ENCODE data around the gene CLDN24. TPM values are rescaled to one million over a fixed set of nuclear protein-coding genes. Genes with fewer than 3 reads are reported as not detected.

CLDN24 gene
- total RNA-seq, 3 donors from 2014 or later: not detected

DNA sequence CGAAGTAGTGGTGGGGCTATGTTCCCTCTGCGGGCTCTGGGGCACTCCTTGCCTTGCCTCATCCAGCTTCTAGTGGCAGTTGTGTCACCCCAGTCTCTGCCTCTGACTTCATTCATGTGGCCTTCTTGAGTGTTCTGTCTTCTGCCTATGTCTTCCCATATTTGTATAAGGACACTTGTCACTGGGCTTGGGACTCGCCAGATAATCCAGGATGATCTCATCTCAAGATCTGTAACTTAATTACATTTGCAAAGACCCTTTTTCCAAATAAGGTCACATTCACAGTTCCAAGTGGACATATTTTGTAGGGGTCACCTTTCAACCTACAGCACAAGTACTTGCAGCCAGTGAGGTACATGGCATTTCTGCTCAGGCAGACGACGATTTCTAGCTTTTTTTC lies 30.3 kb upstream of the CLDN24 start:
- Mint-ChIP-seq H3K27me3 (ENCODE audit: low read depth) (peaks cover 21% of the 10 kb centered on the region), H3K4me1 (ENCODE audit: low read depth) (peaks cover 11% of the 10 kb centered on the region), H3K36me3 (ENCODE audit: insufficient read depth) (no peaks in the 10 kb centered on the region), H3K4me3 (no peak overlapping the region), H3K9me3 (no peaks in the 10 kb centered on the region)
- ATAC-seq (no peak), DNase-seq (no peak)

- Mint-ChIP-seq H3K4me3 (no peak overlapping the region), H3K4me1 (ENCODE audit: low read depth) (peaks cover 11% of the 10 kb centered on the region), H3K27me3 (ENCODE audit: low read depth) (peaks cover 23% of the 10 kb centered on the region), H3K36me3 (ENCODE audit: insufficient read depth) (no peaks in the 10 kb centered on the region), H3K9me3 (no peaks in the 10 kb centered on the region)
- DNase-seq (no peak), ATAC-seq (no peak)
These were observed 28.3 kb upstream of the CLDN24 start for GRCh38 chr4:183350317-183351071.

GRCh38 chr4:183349673-183350072 lies 27.4 kb upstream of the CLDN24 start:
- H3K4me3 Mint-ChIP-seq: no peak overlapping the region
- no peaks in the 10 kb centered on the region for H3K36me3 Mint-ChIP-seq (ENCODE audit: insufficient read depth)
- H3K4me1 Mint-ChIP-seq (ENCODE audit: low read depth): peaks cover 11% of the 10 kb centered on the region
- peaks cover 29% of the 10 kb centered on the region for H3K27me3 Mint-ChIP-seq (ENCODE audit: low read depth)
- no peaks in the 10 kb centered on the region for H3K9me3 Mint-ChIP-seq
- ATAC-seq: peak in 1 of 2 donors; percentile 30
- no peak for DNase-seq

GRCh38 chr4:183348706-183349659 lies 26.8 kb upstream of the CLDN24 start:
- DNase-seq (no peak), ATAC-seq (peak; percentile 79 to 87)
- H3K4me1 Mint-ChIP-seq (ENCODE audit: low read depth): peaks cover 11% of the 10 kb centered on the region
- H3K9me3 Mint-ChIP-seq: no peaks in the 10 kb centered on the region
- H3K4me3 Mint-ChIP-seq: no peak overlapping the region
- H3K36me3 Mint-ChIP-seq (ENCODE audit: insufficient read depth): no peaks in the 10 kb centered on the region
- H3K27me3 Mint-ChIP-seq (ENCODE audit: low read depth): peaks cover 33% of the 10 kb centered on the region

DNA sequence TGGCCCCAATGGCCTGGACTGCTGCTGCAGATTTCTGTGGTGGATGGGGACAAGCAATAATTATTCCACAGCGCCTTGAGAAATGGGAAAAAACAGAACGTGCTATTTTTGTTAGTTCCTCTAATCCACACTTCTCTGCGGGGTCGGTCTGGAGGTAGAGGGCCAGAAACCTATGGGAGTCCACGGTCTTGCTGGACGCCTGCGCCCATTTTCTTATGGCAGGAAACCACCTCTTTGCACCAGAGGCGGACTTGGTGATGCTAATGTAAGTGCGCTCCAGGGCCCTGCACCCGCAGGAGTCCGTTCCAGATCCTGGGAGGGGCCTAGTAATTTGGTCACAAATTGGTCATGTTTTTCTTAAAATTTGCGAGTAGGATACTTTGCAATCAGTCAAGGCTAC lies 25.9 kb upstream of the CLDN24 start:
- no peaks in the 10 kb centered on the region for H3K9me3 Mint-ChIP-seq
- H3K4me3 Mint-ChIP-seq: no peak overlapping the region
- ATAC-seq: no peak
- peaks cover 36% of the 10 kb centered on the region for H3K27me3 Mint-ChIP-seq (ENCODE audit: low read depth)
- peaks cover 13% of the 10 kb centered on the region for H3K4me1 Mint-ChIP-seq (ENCODE audit: low read depth)
- DNase-seq: no peak
- H3K36me3 Mint-ChIP-seq (ENCODE audit: insufficient read depth): no peaks in the 10 kb centered on the region

GRCh38 chr4:183347566-183347965 lies 25.3 kb upstream of the CLDN24 start:
- DNase-seq (no peak), ATAC-seq (no peak)
- peaks cover 15% of the 10 kb centered on the region for H3K4me1 Mint-ChIP-seq (ENCODE audit: low read depth)
- no peaks in the 10 kb centered on the region for H3K36me3 Mint-ChIP-seq (ENCODE audit: insufficient read depth)
- H3K4me3 Mint-ChIP-seq: no peak overlapping the region
- H3K9me3 Mint-ChIP-seq: no peaks in the 10 kb centered on the region
- peaks cover 38% of the 10 kb centered on the region for H3K27me3 Mint-ChIP-seq (ENCODE audit: low read depth)

GRCh38 chr4:183347146-183347545 lies 24.9 kb upstream of the CLDN24 start:
- DNase-seq: no peak
- H3K4me3 Mint-ChIP-seq: no peak overlapping the region
- H3K27me3 Mint-ChIP-seq (ENCODE audit: low read depth): peaks cover 38% of the 10 kb centered on the region
- no peaks in the 10 kb centered on the region for H3K9me3 Mint-ChIP-seq
- peaks cover 15% of the 10 kb centered on the region for H3K4me1 Mint-ChIP-seq (ENCODE audit: low read depth)
- H3K36me3 Mint-ChIP-seq (ENCODE audit: insufficient read depth): no peaks in the 10 kb centered on the region
- no peak for ATAC-seq

DNA sequence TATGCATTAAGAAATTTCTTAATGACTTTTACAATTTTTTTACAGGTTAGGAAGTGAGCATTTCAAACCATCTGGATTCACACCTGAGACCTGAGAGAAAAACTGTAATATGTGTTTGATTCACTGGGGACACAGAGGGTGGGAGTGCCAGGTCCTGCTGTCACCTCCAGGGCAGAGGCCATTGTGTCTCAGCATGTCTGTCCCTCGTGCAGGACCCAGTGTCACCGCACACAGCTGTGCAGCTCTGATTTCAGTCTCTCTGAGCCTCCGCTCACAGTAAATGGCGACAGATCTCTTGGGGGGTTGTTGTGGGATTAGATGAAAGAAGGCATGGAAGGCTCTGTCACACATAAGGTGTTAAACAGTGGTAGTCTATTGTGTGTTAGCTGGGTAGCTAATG lies 23.0 kb upstream of the CLDN24 start:
- H3K36me3 Mint-ChIP-seq (ENCODE audit: insufficient read depth): no peaks in the 10 kb centered on the region
- H3K27me3 Mint-ChIP-seq (ENCODE audit: low read depth): peaks cover 28% of the 10 kb centered on the region
- no peak for DNase-seq
- no peak for ATAC-seq
- H3K4me1 Mint-ChIP-seq (ENCODE audit: low read depth): peaks cover 12% of the 10 kb centered on the region
- no peaks in the 10 kb centered on the region for H3K9me3 Mint-ChIP-seq
- no peak overlapping the region for H3K4me3 Mint-ChIP-seq

GRCh38 chr4:183344523-183345255 lies 22.5 kb upstream of the CLDN24 start:
- no peak for ATAC-seq
- Mint-ChIP-seq H3K36me3 (ENCODE audit: insufficient read depth) (no peaks in the 10 kb centered on the region), H3K27me3 (ENCODE audit: low read depth) (peaks cover 28% of the 10 kb centered on the region), H3K9me3 (no peaks in the 10 kb centered on the region), H3K4me1 (ENCODE audit: low read depth) (peaks cover 12% of the 10 kb centered on the region), H3K4me3 (no peak overlapping the region)
- DNase-seq: no peak

- H3K27me3 Mint-ChIP-seq (ENCODE audit: low read depth): peaks cover 28% of the 10 kb centered on the region
- ATAC-seq: no peak
- no peak overlapping the region for H3K4me3 Mint-ChIP-seq
- no peak for DNase-seq
- no peaks in the 10 kb centered on the region for H3K36me3 Mint-ChIP-seq (ENCODE audit: insufficient read depth)
- H3K4me1 Mint-ChIP-seq (ENCODE audit: low read depth): peaks cover 4% of the 10 kb centered on the region
- no peaks in the 10 kb centered on the region for H3K9me3 Mint-ChIP-seq
These were observed 21.5 kb upstream of the CLDN24 start for GRCh38 chr4:183343730-183344129.

DNA sequence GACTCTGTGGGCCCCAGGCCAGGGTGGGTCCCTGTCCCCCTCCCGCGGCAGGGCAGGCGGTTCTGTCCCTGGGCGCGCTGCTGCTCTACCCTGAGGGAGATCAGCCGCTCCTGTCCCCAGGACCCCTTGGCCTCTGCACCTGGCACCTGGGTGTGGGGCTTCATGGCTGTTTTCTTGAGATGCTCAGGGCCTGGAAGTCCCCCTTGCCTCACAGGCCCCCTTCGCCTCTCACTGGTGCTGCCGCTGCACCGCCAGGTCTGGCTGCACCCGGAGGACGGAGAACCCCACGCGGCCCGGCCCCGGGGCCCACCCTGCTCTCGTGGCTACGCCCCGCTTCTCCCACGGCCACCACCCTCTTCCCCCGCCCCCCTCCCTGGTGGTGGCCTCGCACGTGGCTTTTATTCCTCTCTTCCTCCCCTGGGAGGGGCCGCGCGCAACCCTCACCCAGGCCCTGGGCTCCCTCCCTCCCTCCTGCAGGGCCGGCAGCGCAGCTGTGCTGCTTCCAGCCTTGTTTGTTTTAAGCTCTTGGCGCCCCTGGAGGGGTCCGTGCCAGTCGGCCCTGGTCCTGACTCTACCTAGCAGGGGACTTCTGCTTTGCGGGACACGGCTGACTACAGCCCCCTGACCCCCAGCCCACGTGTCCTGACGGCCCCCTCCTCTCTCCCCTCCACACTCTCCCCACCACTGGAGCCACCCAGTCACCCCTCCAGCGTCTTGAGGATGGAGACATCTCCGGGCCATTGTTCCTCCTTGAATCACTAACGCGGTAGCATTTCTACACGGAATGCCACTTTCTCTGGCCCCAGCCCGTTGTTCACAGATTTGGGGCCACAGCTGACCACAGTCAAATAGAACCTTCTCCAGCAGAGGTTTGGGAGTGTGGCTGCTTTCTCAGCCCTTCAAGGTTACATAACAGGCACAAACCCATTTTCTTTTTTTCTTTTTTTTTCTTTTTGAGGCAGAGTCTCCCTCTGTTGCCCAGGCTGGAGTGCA lies 20.6 kb upstream of the CLDN24 start:
- no peak overlapping the region for H3K4me3 Mint-ChIP-seq
- DNase-seq (no peak), ATAC-seq (peak; percentile 28 to 38)
- H3K36me3 Mint-ChIP-seq (ENCODE audit: insufficient read depth): no peaks in the 10 kb centered on the region
- peaks cover 4% of the 10 kb centered on the region for H3K4me1 Mint-ChIP-seq (ENCODE audit: low read depth)
- H3K9me3 Mint-ChIP-seq: no peaks in the 10 kb centered on the region
- H3K27me3 Mint-ChIP-seq (ENCODE audit: low read depth): peaks cover 24% of the 10 kb centered on the region

DNA sequence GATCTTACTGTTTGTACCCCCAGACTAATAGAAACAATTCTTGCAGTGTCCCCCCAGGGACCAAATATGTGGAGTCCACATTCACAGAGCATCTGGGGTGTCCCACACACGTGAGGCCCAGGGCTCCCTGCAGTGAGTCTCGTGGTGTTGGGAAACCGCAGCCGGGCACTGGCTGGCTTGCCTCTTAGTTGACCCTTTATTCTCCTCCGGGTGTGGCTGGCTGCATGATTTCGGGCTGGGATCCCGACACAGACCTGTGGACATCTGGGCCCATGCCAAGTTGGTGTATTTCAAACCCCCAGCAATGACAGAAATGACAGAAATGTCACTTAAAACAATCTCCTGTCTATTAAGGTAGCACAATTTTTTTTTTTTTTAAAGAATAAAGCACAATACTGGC lies 15.6 kb upstream of the CLDN24 start:
- DNase-seq (no peak), ATAC-seq (no peak)
- Mint-ChIP-seq H3K36me3 (ENCODE audit: insufficient read depth) (no peaks in the 10 kb centered on the region), H3K9me3 (no peaks in the 10 kb centered on the region), H3K27me3 (ENCODE audit: low read depth) (peaks cover 12% of the 10 kb centered on the region), H3K4me1 (ENCODE audit: low read depth) (no peaks in the 10 kb centered on the region), H3K4me3 (no peak overlapping the region)

DNA sequence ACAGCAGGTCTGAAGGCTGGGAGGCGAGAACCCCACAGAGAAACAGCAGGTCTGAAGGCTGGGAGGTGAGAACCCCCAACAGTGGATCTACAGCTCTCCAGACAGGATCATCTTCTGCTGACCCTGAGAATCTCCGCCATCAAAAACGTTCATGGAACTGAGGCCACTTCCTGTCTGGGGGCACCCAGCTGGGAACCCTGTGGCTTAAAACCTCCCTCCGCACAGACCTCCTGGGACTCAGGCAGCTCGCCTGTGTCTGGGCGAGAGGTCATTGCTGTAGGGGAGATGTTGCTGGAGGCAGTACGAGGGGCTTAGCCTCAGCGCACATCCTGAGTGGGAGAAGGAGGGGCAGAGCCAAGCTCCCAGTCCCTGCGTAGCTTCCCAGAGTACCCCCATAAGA lies 15.1 kb upstream of the CLDN24 start:
- H3K27me3 Mint-ChIP-seq (ENCODE audit: low read depth): peaks cover 17% of the 10 kb centered on the region
- DNase-seq (no peak), ATAC-seq (no peak)
- H3K36me3 Mint-ChIP-seq (ENCODE audit: insufficient read depth): no peaks in the 10 kb centered on the region
- no peaks in the 10 kb centered on the region for H3K4me1 Mint-ChIP-seq (ENCODE audit: low read depth)
- H3K4me3 Mint-ChIP-seq: no peak overlapping the region
- no peaks in the 10 kb centered on the region for H3K9me3 Mint-ChIP-seq

All from activated T-cell treated with anti-CD3 and anti-CD28 coated beads, Interleukin-2, amount 50 U/mL, for 4 hours (primary cell).